AG08395 (cell line): ENCODE results near the gene UNG.
A peak's percentile ranks its signal among the peaks of the same experiment; 100 is the strongest.
"Not testable (repeated sequence)": the region's sequence is repeated elsewhere in the genome, so short reads cannot be mapped to it uniquely, and the experiment has no call there.

Experiments
- DNase-seq: peaks from one replicate; pipeline ENCODE4 v3.0.0; 2012; ENCODE audit warnings: mixed read lengths, low spot score

Gene UNG

DNA sequence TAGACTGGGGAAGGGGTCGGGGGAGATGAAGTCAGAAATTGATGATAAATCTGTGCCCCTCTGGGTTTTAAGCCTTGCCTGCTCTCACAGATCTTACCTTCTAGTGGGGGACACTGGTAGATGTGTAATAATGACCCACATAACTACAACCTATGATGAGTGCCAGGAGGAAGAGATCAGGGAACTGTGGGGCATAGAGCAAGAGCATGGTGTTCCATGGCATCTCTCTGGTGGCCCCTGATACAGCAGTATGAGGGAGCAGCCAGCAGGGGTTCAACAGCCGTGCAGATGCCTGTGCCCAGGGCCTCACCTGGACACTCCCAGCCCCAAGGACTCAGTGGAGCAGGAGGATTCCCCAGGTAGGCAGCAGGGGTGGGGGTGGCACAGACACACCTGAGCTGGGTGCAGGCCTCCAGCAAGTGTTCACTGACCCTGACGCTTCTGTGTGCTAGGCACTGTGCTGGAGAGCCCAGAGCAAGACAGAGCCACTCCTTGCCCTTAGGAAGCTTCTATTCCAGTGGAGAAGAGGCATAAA lies 24.0 kb downstream of the UNG start:
- DNase-seq: no peak

DNA sequence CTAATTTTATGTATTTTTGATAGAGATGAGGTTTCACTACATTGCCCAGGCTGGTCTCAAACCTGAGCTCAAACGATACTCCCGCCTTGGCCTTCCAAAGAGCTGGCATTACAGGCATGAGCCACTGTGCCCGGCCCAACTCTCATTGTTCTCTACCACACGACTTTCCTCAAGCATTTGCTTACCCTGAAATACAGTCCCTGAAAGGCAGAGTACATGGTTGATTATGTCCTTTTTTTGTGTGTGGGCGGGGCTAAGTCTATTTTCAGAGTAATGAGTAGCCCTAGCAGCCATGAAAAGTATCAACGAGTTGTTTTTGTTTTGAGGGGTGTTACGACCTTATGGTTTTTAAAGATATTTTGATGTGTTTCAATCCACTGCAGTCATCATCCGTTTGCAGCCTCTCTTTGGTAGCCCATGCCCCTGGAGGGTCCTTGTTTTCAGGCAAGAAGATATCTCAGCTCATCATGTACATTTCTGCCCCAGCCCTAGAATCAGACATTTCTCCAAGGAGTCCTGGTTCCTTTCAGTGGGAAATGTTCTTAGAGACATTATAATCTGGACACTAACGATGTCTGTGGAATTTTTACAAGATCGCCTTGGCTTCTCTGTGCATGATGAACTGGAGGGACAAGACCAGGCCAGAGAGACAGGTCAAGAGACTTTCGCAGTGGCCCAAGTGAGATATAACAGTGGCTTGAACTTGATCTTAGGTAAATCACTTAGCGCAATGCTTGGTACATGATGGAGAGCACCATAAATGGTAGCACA lies 27.7 kb downstream of the UNG start:
- no peak for DNase-seq

DNA sequence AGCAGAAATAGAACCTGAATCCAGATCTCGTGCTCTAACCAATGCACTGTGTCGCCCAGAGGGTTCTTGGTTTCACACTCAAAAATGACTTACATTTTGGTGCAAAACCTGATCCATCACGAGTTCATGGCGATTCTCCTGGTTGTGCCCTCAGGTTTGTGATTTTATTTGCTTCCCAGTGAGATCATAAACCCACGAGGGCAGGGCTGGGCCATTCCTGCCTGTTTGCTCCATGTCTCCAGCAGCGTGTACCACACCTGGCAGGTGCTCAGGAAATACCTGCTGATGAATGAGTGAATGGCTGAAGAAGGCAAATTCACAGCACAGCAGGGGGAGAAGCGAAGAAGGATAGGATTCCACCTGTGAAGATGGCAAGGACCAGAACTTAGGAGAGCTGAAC lies 28.4 kb downstream of the UNG start:
- no peak for DNase-seq

DNA sequence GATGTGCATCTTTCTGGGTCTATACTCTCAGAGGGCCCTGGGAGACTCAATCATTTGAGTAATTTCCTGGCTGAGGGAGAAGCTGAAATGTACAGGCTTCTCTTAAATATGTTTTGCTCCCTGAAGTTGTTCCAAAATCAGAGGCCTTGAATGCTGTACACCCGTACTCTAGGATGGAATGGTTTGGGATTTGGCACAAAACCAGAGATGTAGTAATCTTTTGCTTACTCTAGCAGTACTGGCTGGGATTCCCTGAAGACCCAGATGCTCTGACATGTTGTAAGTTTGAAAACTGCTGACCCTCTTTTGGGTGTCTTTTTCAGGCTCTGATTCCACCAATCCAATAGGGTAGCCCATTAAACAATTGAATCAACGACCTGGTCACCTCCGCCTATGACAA lies 29.4 kb downstream of the UNG start:
- peak; percentile 10 for DNase-seq

DNA sequence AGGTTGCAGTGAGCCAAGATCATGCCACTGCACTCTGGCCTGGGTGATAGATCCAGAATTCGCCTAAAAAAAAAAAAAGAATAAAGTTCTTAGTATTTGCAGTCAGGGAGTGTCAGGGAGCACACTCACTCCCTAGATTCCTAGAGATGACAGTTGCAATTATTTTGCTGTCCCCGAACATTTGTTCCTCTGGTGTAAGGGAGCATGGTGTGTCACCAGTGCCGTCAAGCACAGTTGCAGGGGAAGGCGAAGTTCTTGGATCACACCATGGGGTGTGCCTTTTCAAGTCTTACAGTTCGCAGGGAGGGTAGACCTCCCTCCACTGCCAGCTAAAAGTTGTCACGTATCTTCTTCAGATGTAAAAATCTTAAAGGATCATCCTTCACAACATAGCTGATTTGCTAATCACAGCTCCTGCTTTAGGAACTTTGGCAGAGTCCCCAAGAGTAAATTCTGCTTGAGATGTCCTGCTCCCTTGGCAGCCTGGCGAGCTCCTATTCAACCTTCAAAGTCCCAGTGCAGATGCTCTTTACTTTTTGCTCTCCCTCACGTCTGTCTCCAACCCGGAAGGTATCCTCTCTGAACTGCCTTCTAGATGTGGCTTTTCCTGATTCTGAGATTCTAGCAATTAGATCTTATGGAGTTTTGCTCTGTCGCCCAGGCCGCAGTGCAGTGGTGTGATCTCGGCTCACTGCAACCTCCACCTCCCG lies 30.3 kb downstream of the UNG start:
- no peak for DNase-seq

DNA sequence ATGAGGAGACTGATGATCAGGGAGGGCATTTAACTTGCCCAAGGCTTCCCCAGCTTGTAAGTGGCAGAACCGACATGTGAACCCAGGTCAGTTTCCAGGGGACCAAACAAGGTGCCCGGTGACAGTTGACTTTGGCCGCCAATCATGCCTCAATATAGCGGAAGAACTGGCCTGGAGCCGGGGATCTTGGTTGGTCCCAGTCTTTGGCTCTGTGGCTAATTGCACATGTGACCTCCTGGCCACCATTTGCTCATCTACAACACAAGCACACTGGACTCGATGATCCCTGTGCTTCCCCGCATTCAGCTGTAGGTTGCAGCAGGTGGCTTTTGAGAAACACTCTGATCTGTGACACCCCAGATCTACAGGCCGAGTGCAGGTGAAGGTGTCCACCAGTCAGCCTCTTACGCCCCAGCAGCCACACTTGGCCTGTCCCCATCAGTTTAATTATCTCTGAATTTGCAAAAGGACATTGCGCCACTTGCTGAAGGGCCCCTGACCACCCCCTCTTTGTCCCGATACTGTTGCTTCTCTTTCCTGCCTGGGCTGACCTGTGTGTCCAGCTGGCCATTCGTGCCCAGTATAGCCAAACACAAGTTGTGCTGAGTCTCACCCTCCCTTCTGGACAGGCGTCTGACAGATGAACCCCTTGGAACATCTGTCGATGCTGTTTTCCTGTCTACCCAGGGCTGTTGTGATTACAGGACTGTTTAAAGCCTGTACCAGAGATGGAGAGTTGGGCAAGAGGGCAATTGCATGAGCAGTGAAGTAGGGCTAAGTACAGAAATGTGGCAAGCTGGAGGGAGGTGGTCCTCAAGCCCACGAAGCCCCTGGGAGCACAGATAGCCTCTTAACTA lies 33.1 kb downstream of the UNG start:
- DNase-seq: peak; percentile 10

DNA sequence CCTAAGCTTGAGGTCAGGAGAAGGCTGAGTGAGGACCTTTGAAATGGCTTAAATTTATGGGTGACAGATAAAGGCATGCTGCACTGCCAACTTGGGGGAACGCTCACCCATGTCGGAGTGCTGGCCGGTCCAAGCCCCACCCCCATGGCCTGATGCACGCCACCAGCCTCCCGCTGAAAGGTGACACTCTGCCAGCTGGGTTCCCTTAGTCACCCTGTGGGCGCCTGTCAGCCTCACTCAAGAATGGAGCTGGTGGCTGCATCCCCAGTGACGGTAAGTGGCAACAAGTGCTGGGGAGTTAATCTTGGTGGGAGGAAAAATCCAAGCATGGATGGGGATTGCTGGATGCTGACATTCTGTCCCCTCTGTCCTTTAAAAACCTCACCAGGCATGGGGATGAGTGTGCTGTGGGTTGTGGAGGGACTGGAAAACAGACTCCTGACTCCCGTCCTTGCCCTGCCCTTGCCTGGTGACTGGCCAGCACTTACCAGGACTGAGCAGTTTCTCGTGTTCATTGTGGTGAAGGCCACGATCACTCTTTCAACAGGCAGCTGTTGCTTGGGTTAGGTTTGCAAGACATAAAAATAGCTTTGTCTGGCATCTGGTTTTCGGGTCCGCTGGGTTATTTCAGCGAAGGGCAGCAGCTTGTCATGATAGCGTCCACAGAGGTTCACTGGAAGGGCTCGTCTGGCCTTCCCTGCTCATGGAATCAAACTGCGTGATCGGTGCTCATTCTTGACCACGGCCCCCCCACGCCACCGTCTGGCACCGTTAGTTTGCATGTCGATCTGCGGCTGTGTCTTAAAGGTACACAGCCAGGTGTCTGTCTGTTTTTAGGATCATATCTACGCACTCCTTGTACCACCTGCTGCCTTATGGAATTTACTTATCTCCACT lies 34.0 kb downstream of the UNG start:
- peak; percentile 65 for DNase-seq

DNA sequence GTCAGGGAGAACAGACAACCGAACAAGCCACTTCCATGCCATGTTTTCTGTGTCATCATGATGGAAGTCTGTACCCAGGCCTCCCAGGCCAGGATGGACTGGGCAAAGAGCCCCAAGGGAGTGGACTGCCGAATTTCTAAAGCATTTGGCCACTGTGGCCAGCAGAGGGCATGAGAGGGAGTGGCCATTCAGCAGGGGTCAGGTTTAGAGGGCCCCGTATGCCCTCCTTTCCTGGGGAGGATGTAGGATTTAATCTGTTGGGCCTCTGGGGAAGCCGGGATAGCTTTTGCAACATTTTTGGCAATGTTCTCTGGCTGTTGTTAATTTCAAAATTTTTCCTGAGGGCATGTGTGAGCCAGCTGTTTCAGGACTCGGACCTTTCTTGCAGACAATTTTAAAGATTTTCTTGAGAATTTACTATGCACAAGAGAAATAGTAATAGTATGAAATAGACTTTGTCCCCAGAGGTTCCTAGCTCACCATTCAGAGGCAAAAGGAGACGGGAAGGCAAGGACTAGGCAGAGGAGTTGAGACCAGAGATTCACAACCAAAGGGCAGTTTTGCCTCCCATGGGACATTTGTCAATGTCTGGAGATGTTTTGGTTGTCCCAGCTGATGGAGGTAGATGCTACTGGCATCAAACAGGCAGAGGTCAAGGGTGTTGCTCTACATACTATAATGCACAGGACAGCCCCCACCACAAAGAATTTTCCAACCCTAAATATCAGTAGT lies 37.0 kb downstream of the UNG start:
- peak; percentile 83 for DNase-seq

DNA sequence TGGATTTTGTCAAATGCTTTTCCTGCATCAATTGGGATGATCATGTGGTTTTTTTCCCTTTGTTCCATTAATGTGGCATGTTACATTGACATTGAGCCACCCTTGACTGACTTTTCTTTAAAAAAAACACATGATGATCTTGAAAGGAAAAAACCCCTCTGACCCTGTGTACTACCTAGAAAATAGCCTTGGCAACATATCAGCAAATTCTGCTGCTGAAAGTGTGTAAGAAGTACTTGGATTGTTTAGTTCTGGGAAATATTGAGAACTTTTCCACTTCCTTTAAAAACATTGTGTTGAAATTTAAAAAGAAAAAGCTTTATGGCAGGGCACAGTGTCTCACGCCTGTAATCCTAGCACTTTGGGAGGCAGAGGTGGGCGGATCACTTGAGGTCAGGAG lies 39.7 kb downstream of the UNG start:
- DNase-seq: no peak

DNA sequence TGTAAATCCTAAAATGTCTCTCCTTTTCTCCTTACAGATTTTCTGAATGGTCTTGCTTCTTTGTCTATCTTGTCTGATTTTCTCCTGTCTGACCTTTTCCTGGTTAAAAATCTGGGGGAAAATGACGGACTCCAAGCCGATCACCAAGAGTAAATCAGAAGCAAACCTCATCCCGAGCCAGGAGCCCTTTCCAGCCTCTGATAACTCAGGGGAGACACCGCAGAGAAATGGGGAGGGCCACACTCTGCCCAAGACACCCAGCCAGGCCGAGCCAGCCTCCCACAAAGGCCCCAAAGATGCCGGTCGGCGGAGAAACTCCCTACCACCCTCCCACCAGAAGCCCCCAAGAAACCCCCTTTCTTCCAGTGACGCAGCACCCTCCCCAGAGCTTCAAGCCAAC lies 42.0 kb downstream of the UNG start:
- no peak for DNase-seq

DNA sequence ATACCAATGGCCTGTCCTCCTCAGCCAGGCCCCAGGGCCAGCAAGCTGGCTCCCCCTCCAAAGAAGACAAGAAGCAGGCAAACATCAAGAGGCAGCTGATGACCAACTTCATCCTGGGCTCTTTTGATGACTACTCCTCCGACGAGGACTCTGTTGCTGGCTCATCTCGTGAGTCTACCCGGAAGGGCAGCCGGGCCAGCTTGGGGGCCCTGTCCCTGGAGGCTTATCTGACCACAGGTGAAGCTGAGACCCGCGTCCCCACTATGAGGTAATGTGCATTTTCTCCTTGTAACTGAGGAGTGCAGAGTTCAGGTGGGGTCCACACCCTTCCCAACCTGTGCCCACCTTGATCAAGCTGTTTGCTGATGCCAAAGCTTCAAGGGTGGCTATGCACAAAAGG lies 42.4 kb downstream of the UNG start:
- no peak for DNase-seq

DNA sequence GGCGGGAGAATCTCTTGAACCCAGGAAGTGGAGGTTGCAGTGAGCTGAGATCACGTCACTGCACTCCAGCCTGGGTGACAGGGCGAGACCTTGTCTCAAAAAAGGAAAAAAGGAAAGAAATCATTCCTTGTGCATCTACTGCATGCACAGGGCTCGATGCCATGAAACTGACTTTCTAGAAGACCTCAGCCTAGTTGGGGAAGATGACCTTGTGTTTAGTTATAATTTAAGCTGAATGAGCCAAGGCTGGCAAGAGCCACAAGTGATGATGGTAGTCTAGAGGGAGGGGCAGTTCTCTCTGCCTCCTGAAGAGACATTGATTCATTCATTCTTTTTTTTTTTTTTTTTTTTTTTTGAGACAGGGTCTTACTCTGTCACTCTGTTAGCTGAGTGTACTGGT lies 43.2 kb downstream of the UNG start:
- no peak for DNase-seq

DNA sequence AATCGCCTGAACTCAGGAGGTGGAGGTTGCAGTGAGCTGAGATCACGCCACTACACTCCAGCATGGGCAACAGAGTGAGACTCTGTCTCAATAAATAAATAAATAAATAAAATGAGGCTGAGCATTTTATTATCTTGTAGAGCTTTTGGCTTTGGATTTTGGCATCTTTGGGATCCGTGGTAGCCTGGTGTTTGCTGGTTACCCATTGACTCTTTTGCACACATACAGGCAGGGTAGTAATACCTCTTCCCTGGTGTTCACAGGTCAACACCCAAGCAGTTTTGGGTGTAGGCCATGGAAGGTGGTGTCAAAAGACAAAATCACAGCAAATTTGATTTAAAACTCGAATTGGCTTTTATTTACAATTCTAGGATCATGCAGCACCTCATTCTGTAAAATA lies 46.8 kb downstream of the UNG start:
- DNase-seq: no peak

DNA sequence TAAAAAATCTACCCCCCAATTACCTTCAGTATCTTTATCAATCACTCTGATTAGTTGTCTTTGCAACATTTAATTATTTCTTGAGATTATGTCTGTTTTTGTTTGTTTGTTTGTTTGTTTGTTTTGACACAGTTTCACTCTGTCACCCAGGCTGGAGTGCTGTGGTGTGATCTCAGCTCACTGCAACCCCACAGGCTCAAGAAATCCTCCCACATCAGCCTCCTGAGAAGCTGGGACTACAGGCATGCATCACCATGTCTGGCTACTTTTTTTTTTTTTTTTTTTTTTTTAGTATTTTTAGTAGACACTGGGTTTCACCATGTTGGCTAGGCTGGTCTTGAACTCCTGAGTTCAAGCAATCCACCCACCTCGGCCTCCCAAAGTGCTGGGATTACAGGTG lies 49.7 kb downstream of the UNG start:
- DNase-seq: not testable (repeated sequence)

DNA sequence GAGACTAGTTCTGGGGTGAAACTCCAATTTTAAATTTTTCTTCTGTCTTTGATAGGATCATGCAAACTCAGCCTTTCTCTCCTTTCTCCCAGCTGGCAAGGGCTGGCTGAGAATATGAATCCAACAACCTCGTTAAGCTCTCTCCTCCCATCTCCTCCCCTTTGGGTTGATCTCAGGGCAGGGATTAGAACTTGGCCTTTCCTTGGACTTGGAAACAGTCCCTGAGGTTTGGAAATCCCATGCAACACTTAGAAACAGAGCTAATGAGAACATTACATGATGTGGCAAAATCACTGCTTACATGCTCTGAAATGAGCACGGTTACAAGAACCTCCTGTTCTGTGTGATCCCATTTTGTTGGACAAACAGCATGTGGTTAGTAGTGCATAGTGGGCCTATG lies 50.6 kb downstream of the UNG start:
- DNase-seq: peak; percentile 48

DNA sequence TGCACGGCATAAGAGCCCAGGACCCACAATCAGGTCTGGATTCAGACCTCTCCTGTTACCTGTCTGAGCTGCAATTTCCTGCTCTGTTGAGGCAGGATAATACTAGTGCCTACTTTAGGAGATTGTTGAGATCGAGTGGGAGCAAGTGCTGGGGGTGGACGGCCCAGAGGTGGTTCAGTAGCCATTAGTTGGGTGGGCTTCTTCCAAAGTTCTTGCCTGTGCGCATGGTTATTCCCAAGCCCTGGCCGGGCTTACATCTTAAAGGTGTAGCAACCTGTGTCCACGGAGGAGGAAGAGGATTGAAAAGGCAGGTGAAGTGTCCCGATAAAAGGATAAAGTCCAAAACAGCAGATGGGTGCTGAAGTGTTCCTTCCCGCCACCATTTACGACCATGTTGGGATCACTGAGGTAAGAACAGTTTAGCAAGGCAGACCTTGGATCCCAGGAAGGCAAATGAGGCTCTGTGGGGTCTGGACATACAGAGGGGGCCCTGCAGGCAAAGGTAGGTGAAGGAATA lies 52.8 kb downstream of the UNG start:
- DNase-seq: no peak

DNA sequence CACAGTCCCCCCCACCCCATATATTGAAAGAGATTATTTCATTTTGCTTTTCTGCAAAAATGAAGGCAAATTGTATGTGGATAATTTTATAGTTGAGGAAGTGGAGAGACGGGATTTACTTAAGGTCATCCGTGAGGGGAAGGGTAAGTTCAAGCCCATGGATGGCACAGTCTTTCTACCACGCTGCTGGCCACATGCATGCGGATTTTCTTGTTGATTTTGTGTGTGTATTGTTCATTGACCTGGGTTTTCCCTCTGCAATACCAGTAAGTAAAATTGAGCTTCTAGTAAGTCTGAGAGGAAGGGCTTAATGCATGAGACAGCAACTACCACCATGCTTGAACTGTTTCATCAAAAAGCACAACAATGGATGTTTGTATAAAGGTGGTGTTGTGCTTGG lies 54.1 kb downstream of the UNG start:
- DNase-seq: no peak

DNA sequence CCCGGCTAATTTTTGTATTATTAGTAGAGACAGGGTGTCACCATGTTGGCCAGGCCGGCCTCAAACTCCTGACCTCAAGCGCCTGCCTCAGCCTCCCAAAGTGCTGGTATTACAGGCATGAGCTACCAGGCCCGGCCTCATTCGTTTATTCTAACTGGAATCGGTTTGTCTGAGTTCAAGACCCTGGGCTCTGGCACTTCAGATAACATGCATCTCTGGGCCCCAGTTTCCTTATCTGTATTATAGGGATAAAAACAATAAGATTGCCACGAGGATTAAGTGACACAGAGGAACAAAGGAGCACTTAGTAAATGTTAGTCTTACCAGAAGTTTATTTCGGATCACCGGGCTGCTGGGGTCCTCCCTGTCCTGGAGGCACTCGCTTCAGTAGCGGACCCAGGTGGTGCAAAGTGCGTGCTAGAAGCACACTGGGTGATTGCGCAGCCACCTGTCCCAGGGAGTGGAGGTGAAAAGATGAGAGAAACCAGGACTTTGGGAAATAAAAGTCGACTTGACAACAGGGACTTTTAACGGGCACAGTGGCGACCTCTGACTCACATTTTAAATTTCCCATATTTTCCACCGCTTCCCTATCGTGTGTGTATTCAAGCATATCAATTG lies 56.5 kb downstream of the UNG start:
- DNase-seq: peak; percentile 10

DNA sequence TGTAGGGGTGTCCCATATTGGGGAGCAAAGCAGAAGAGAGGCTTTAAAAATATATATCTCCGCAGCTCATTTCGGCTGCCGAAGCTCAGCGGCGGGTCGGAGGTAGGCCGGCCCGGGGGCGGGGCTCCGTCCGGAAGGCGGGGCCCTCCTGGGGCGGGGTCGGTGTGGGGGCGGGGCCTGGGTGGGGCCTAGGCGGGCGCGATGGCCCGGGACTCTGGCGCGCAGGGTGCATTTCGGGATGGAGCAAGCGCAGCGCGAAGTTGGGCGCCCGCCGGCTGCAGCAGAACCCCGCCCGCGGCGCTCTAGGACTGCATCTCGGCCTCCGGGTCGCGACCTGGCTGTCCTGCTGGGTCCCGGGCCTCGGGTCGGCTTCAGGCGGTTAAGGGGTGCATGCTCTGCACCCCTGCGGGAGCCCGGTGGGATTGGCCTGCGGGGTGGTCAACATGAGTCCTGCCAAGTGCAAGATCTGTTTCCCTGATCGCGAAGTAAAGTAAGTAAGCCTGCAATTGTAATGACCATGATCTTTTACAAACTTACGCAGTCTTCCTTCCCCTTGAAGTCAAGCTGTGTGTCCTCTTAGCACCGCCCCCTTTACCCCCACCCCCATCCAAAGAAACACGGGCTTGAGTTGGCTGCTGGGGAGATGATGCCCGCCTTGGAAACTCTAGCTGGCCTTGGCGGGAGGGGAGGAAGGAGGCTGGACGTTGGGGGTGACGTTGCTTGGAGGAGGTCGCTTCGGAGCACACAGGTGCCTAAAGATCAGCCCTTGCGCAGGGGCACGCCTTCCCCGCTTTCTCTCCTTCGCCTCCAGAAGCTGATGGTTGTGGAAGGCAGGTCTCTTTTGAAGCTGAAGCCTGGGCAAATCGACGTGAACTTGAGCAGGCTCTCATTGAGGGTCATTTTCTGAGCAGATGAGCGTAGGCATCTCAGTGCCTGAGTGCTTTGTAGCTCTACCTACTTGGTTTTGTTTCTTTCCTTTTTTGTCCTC lies 57.3 kb downstream of the UNG start:
- DNase-seq: peak; percentile 98
